Ovary (tissue), 9 donors: ENCODE data around the gene LPGAT1. TPM values are rescaled to one million over a fixed set of nuclear protein-coding genes. Genes with fewer than 3 reads are reported as not detected.
"Not testable (repeated sequence)": the region's sequence is repeated elsewhere in the genome, so short reads cannot be mapped to it uniquely, and the experiment has no call there.

Source experiments
- DNase-seq, 5 donors: peaks; one replicate each; pipeline ENCODE4 v3.0.0-alpha.2; 2019 to 2020
- H3K27ac ChIP-seq, 2 donors: fragments of 200-600 bp; one replicate each; pipeline versions ENCODE4 v1.5.1 to v1.8.0; 2019 to 2022
- H3K27me3 ChIP-seq: fragments of 200-600 bp; one replicate; pipeline ENCODE4 v1.8.0; 2022
- H3K36me3 ChIP-seq: fragments of 200-600 bp; sonication (generic); one replicate; pipeline ENCODE4 v1.5.1; 2019
- H3K4me1 ChIP-seq: one replicate; pipeline ENCODE4 v1.8.1; 2013; ENCODE audit warnings: mild to moderate bottlenecking, moderate library complexity; ENCODE audit not compliant: insufficient read depth
- H3K4me3 ChIP-seq: fragments of 200-600 bp; sonication (generic); one replicate; pipeline ENCODE4 v1.5.1; 2017
- H3K9me3 ChIP-seq, 2 donors: fragments of 200-600 bp in 1 of 2; sonication (generic) in 1 of 2; one replicate each; pipeline versions ENCODE4 v1.5.1 to v1.8.1; 2013 to 2019; ENCODE audit warnings: mild to moderate bottlenecking in 1 of 2, moderate library complexity in 1 of 2
- CTCF ChIP-seq, 3 donors: fragments of 450-650 bp in 2 of 3; fragments of 200-600 bp in 1 of 3; IDR thresholded peaks; one replicate each; pipeline versions ENCODE4 v1.5.1 to v1.8.0; 2016 to 2022; ENCODE audit warnings: antibody characterized with exemption in 3 of 3, mild to moderate bottlenecking in 1 of 3
- EP300 ChIP-seq: sonication (generic); formaldehyde crosslinking; IDR thresholded peaks from one replicate; pipeline ENCODE4 v1.6.1; 2017; ENCODE audit warnings: antibody characterized with exemption
- POLR2A ChIP-seq: fragments of 450-650 bp; IDR thresholded peaks from one replicate; pipeline ENCODE4 v1.6.1; 2017; ENCODE audit warnings: antibody characterized with exemption, mild to moderate bottlenecking, moderate library complexity
- WGBS, 3 donors: extraction: QIAGEN DNeasy Blood & Tissue Kit in 1 of 3; methylation state at CpG; one replicate each; pipeline versions ENCODE4 v1.1.5 to v1.1.7; 2013 to 2017; 5-methylcytosine and 5-hydroxymethylcytosine counted together
- intact Hi-C, 4 donors: fragments of 100-400 bp; cut with DNase I; formaldehyde crosslinking; loops; one replicate each; pipeline versions ENCODE4 v1.11.0 to v1.15.1; 2022 to 2023
- polyA plus RNA-seq, 2 donors: library from polyadenylated mRNA; stranded (reverse); fragments of 200-250 nt in 1 of 2; fragments of 350-450 nt in 1 of 2; fragmentation: Illumina TruSeq in 1 of 2; extraction: RNeasy Lipid Tissue Mini Kit (QIAGEN cat#74804) in 1 of 2; gene quantifications; one replicate each; pipeline ENCODE4 v1.2.3, GENCODE V29; 2013 to 2014
- small RNA-seq: library from RNA; depleted of rRNA; stranded (forward); fragments of <200 nt; gene quantifications from one replicate; pipeline ENCODE3, GENCODE V24; 2016
- total RNA-seq, 7 donors: library from RNA; depleted of rRNA in 2 of 7; stranded (reverse); fragments of >200 nt in 2 of 7; fragmentation: NEBNext Ultra II Directional in 3 of 7; extraction: Animal tissue kit (Norgen Biotek cat#: 25700) in 3 of 7; gene quantifications; one replicate each; pipeline versions ENCODE4 v1.1.0 to v1.2.4, GENCODE V29; 2016 to 2023
- donor health status: DM: no; HTN: no; CAD: no; lungs with moderate emphysema.
- donor health status: DM: no; HTN: no; CAD: no.
- donor health status: Bipolar disorder and iron deficiency.
- donor health status: DM: yes; HTN: yes; CAD: no.
- donor health status: DM: no; HTN: no; CAD: no.
- donor health status: DM: yes; HTN: yes; CAD: no.

The LPGAT1 gene
- total and polyA plus RNA-seq, 9 donors: 6.3 to 32.7 (median 26.1) TPM

- H3K4me3 ChIP-seq: no peak overlapping the region
- H3K9me3 ChIP-seq: no peaks in the 10 kb centered on the region
- intact Hi-C loops: loop anchor here in 1 of 4 donors (10.0 kb wide), 1 partner anchor 137 kb away; the partner anchor contains the start of gene LPGAT1
- WGBS, 3 donors: 71 to 88% (median 80%) methylated on average over 1 of the region's 1 CpG
- TF ChIP-seq CTCF (IDR thresholded peaks at IDR 0.05): no peak
- no peak for TF ChIP-seq POLR2A
- TF ChIP-seq EP300: no peak
- H3K27ac ChIP-seq: no peak overlapping the region
- no peak for DNase-seq
- H3K27me3 ChIP-seq: no peaks in the 10 kb centered on the region
- no peaks in the 10 kb centered on the region for H3K4me1 ChIP-seq
- H3K36me3 ChIP-seq: no peaks in the 10 kb centered on the region
Observed at GRCh38 chr1:211697356-211697755, 133.2 kb downstream of the LPGAT1 start.

- Histone ChIP-seq H3K27me3 (no peaks in the 10 kb centered on the region), H3K4me1 (no peaks in the 10 kb centered on the region), H3K4me3 (no peak overlapping the region), H3K36me3 (no peaks in the 10 kb centered on the region), H3K9me3 (no peaks in the 10 kb centered on the region), H3K27ac (no peak overlapping the region)
- intact Hi-C loops: loop anchor here in 1 of 4 donors (10.0 kb wide), 1 partner anchor 140 kb away; the partner anchor contains the start of gene LPGAT1
- no peak for DNase-seq
- WGBS, 3 donors: 21 to 37% (median 24%) methylated on average over 10 of the region's 10 CpGs
- TF ChIP-seq EP300 (no peak), CTCF (IDR thresholded peaks at IDR 0.05) (no peak), POLR2A (no peak)
Observed at GRCh38 chr1:211695135-211695816, 135.3 kb downstream of the LPGAT1 start.

- H3K4me1 ChIP-seq, H3K27ac ChIP-seq, H3K36me3 ChIP-seq, DNase-seq, H3K9me3 ChIP-seq, H3K4me3 ChIP-seq, H3K27me3 ChIP-seq: not testable (repeated sequence)
- intact Hi-C loops: loop anchor here in 1 of 4 donors (10.0 kb wide), 1 partner anchor 141 kb away; the partner anchor contains the start of gene LPGAT1
- WGBS, 3 donors: 96% methylated on average over 5 of the region's 5 CpGs
Observed at GRCh38 chr1:211693911-211694310, 136.7 kb downstream of the LPGAT1 start.

Small RNA genes lying within 50 kb of the gene (small RNA-seq; reads per million reads assigned to genes)
- gene RF00019 (not detected), gene RN7SL344P (not detected)

Other genes with a start within 250 kb of the LPGAT1 start
- 1 to 10 TPM in 1 of 7 donors, under 1 TPM in 2, not detected in 4; 0.20 to 1.8 (median 0.40) TPM for gene NEK2, start 155.1 kb downstream of the LPGAT1 start, total RNA-seq
- gene NEK2, start 155.1 kb downstream of the LPGAT1 start, polyA plus RNA-seq: under 1 TPM; 0.25 to 0.37 TPM
- gene INTS7, start 204.8 kb upstream of the LPGAT1 start, total RNA-seq: 10 to 100 TPM in 1 of 7 donors, 1 to 10 TPM in 6; 5.1 to 19.1 (median 7.0) TPM
- 1 to 10 TPM; 4.0 to 7.8 TPM for gene INTS7, start 204.8 kb upstream of the LPGAT1 start, polyA plus RNA-seq
- gene DTL, start 205.0 kb upstream of the LPGAT1 start, total RNA-seq: 1 to 10 TPM in 3 of 7 donors, under 1 TPM in 4; 0.11 to 2.0 (median 0.80) TPM
- 1 to 10 TPM in 1 of 2 donors, under 1 TPM in 1; 0.96 to 1.5 TPM for gene DTL, start 205.0 kb upstream of the LPGAT1 start, polyA plus RNA-seq